H1 (cell line): ENCODE results near the gene SEC24C. TPM values are rescaled to one million over a fixed set of nuclear protein-coding genes. Genes with fewer than 3 reads are reported as not detected.

Experiments used
- CTCF ChIA-PET: fragments of 300-600 bp; sonication (Branson Sonifier 250); formaldehyde crosslinking; loops from one replicate; lab custom pipeline; 2021; ENCODE audit not compliant: partially characterized antibody; lab: Charles Lee
- POLR2A ChIA-PET: fragments of 300-600 bp; sonication (Branson Sonifier 250); formaldehyde crosslinking; loops from one replicate; lab custom pipeline; 2021; ENCODE audit warnings: inconsistent platforms; ENCODE audit not compliant: partially characterized antibody; lab: Charles Lee
- DNase-seq, 2 experiments: peaks; one replicate each; pipeline versions ENCODE4 v3.0.0 to v3.0.0-alpha.2; 2010 to 2022; ENCODE audit warnings: low spot score in 2 of 2, low read depth in 1 of 2, mixed read lengths in 1 of 2
- FAIRE-seq: peaks from 2 replicates; lab custom pipeline; 2011; peaks lifted over from hg19 to GRCh38; lab: Jason Lieb, UNC
- H2AFZ ChIP-seq: 2 replicates; pipeline ENCODE4 v1.8.1; 2012; ENCODE audit warnings: low read length, inconsistent platforms
- H2AK5ac ChIP-seq: 2 replicates; pipeline ENCODE4 v1.6.1; 2013; ENCODE audit warnings: low read depth, low read length
- H2BK120ac ChIP-seq: replicated peaks from 2 replicates; pipeline ENCODE3; 2013; ENCODE audit warnings: low read depth, low read length, inconsistent platforms
- H2BK12ac ChIP-seq: 2 replicates; pipeline ENCODE4 v1.6.1; 2013; ENCODE audit warnings: low read depth, low read length
- H2BK15ac ChIP-seq: 2 replicates; pipeline ENCODE4 v1.6.1; 2013; ENCODE audit warnings: low read length
- H2BK20ac ChIP-seq: 2 replicates; pipeline ENCODE4 v1.6.1; 2013; ENCODE audit warnings: low read length
- H2BK5ac ChIP-seq: 2 replicates; pipeline ENCODE4 v1.6.1; 2013; ENCODE audit warnings: low read depth, low read length
- H3K14ac ChIP-seq: 2 replicates; pipeline ENCODE4 v1.6.1; 2013; ENCODE audit warnings: inconsistent platforms; ENCODE audit not compliant: insufficient read length
- H3K18ac ChIP-seq: 2 replicates; pipeline ENCODE4 v1.6.1; 2013; ENCODE audit warnings: low read length; ENCODE audit errors: extremely low read depth
- H3K23ac ChIP-seq: 2 replicates; pipeline ENCODE4 v1.6.1; 2013; ENCODE audit warnings: inconsistent platforms; ENCODE audit not compliant: insufficient read length
- H3K23me2 ChIP-seq: 2 replicates; pipeline ENCODE4 v1.6.1; 2013; ENCODE audit warnings: low read depth, low read length
- H3K27ac ChIP-seq: 2 replicates; pipeline ENCODE4 v1.6.1; 2011; ENCODE audit warnings: low read depth, low read length, inconsistent platforms
- H3K27me3 ChIP-seq, 4 experiments: replicated peaks in 1 of 4; 1 replicate in 1 of 4; 2 replicates in 3 of 4; pipeline versions ENCODE4 v1.6.1 to v1.8.1; 2011 to 2013; ENCODE audit warnings: low read length in 3 of 4, mild to moderate bottlenecking in 3 of 4, inconsistent platforms in 2 of 4, mixed read lengths in 2 of 4, moderate library complexity in 1 of 4; ENCODE audit not compliant: control insufficient read depth in 3 of 4, insufficient read depth in 3 of 4; ENCODE audit errors: extremely low read depth in 1 of 4
- H3K36me3 ChIP-seq, 4 experiments: 2 replicates each; pipeline versions ENCODE4 v1.6.1 to v1.8.1; 2011 to 2013; ENCODE audit warnings: mild to moderate bottlenecking in 4 of 4, low read length in 3 of 4, moderate library complexity in 2 of 4, control low read depth in 1 of 4, inconsistent platforms in 1 of 4; ENCODE audit not compliant: insufficient read depth in 4 of 4, control insufficient read depth in 2 of 4
- H3K4ac ChIP-seq: replicated peaks from 2 replicates; pipeline ENCODE3; 2013; ENCODE audit warnings: low read length, low read depth, mixed read lengths, inconsistent platforms; ENCODE audit not compliant: insufficient read length
- H3K4me1 ChIP-seq, 4 experiments: replicated peaks in 1 of 4; 1 replicate in 1 of 4; 2 replicates in 3 of 4; pipeline versions ENCODE4 v1.6.1 to v1.8.1; 2011 to 2013; ENCODE audit warnings: low read length in 3 of 4, inconsistent platforms in 2 of 4, mixed read lengths in 1 of 4; ENCODE audit not compliant: insufficient read depth in 4 of 4, control insufficient read depth in 3 of 4
- H3K4me2 ChIP-seq, 2 experiments: 2 replicates each; pipeline versions ENCODE4 v1.6.1 to v1.8.1; 2011 to 2013; ENCODE audit warnings: low read depth in 2 of 2, low read length in 2 of 2, control low read depth in 1 of 2, inconsistent platforms in 1 of 2, mild to moderate bottlenecking in 1 of 2; ENCODE audit not compliant: insufficient read depth in 1 of 2
- H3K4me3 ChIP-seq, 4 experiments: fragments of 200-600, 300-600 bp in 1 of 4; sonication (generic), shearing (Covaris generic), sonication (Bioruptor Twin) in 1 of 4; 2 replicates each; pipeline versions ENCODE4 v1.5.1 to v1.8.1; 2011 to 2016; ENCODE audit warnings: low read length in 4 of 4, low read depth in 3 of 4, control low read depth in 2 of 4, inconsistent platforms in 2 of 4, mild to moderate bottlenecking in 2 of 4, mixed read lengths in 1 of 4, moderate library complexity in 1 of 4; ENCODE audit not compliant: insufficient read depth in 2 of 4; ENCODE audit errors: extremely low read depth in 1 of 4
- H3K56ac ChIP-seq: replicated peaks from 2 replicates; pipeline ENCODE3; 2013; ENCODE audit warnings: low read depth, mild to moderate bottlenecking, mixed read lengths, low read length, inconsistent platforms; ENCODE audit not compliant: insufficient read length
- H3K79me1 ChIP-seq: 2 replicates; pipeline ENCODE4 v1.6.1; 2013; ENCODE audit warnings: low read depth, low read length, control low read depth
- H3K79me2 ChIP-seq, 2 experiments: 2 replicates each; pipeline versions ENCODE4 v1.6.1 to v1.8.1; 2012 to 2013; ENCODE audit warnings: low read length in 2 of 2, mild to moderate bottlenecking in 2 of 2, inconsistent platforms in 1 of 2; ENCODE audit not compliant: insufficient read depth in 2 of 2, control insufficient read depth in 1 of 2
- H3K9ac ChIP-seq, 4 experiments: replicated peaks in 1 of 4; 1 replicate in 1 of 4; 2 replicates in 3 of 4; pipeline versions ENCODE4 v1.6.1 to v1.8.1; 2011 to 2013; ENCODE audit warnings: low read depth in 3 of 4, low read length in 3 of 4, control low read depth in 2 of 4, mild to moderate bottlenecking in 2 of 4, moderate library complexity in 2 of 4, inconsistent platforms in 1 of 4; ENCODE audit errors: extremely low read depth in 1 of 4
- H3K9me3 ChIP-seq, 2 experiments: 2 replicates each; pipeline versions ENCODE4 v1.6.1 to v1.8.1; 2012 to 2013; ENCODE audit warnings: mild to moderate bottlenecking in 2 of 2, moderate library complexity in 2 of 2, control low read depth in 1 of 2, inconsistent platforms in 1 of 2, low read depth in 1 of 2, low read length in 1 of 2, mixed read lengths in 1 of 2; ENCODE audit not compliant: insufficient read depth in 2 of 2
- H4K20me1 ChIP-seq, 2 experiments: replicated peaks in 1 of 2; 2 replicates each; pipeline versions ENCODE3 to v1.8.1; 2011 to 2013; ENCODE audit warnings: inconsistent platforms in 2 of 2, low read length in 2 of 2, mild to moderate bottlenecking in 1 of 2; ENCODE audit not compliant: insufficient read depth in 2 of 2, control insufficient read depth in 1 of 2
- H4K5ac ChIP-seq: 2 replicates; pipeline ENCODE4 v1.6.1; 2013; ENCODE audit warnings: low read length, low read depth, mixed read lengths, inconsistent platforms; ENCODE audit not compliant: insufficient read length
- H4K8ac ChIP-seq: 2 replicates; pipeline ENCODE4 v1.8.0; 2013; ENCODE audit warnings: mild to moderate bottlenecking, moderate library complexity, low read length, inconsistent platforms; ENCODE audit not compliant: insufficient read depth; ENCODE audit errors: extremely low read depth
- H4K91ac ChIP-seq: replicated peaks from 2 replicates; pipeline ENCODE3; 2013; ENCODE audit warnings: low read length, mixed read lengths, inconsistent platforms; ENCODE audit not compliant: insufficient read length
- ATF3 ChIP-seq: IDR thresholded peaks from 2 replicates; pipeline ENCODE4 v1.6.1; 2011; ENCODE audit warnings: low read depth, mild to moderate bottlenecking, low read length; ENCODE audit not compliant: insufficient read depth
- E2F6 ChIP-seq: IDR thresholded peaks from 2 replicates; pipeline ENCODE4 v1.6.1; 2012; ENCODE audit warnings: inconsistent platforms
- EP300 ChIP-seq, 2 experiments: IDR thresholded peaks; 1 replicate in 1 of 2; 2 replicates in 1 of 2; pipeline ENCODE4 v1.6.1; 2011 to 2012; ENCODE audit warnings: low read depth in 2 of 2, low read length in 2 of 2, mild to moderate bottlenecking in 2 of 2, borderline replicate concordance in 1 of 2, inconsistent platforms in 1 of 2, moderate library complexity in 1 of 2
- FOSL1 ChIP-seq: IDR thresholded peaks from 2 replicates; pipeline ENCODE4 v1.6.1; 2011; ENCODE audit warnings: mild to moderate bottlenecking, low read depth, low read length, moderate library complexity; ENCODE audit not compliant: insufficient read depth
- HDAC2 ChIP-seq, 2 experiments: fragments of 300-600 bp in 1 of 2; sonication (generic) in 1 of 2; IDR thresholded peaks; 2 replicates each; pipeline ENCODE4 v1.6.1; 2011 to 2012; ENCODE audit warnings: low read depth in 2 of 2, low read length in 2 of 2, mild to moderate bottlenecking in 2 of 2, moderate library complexity in 2 of 2, borderline replicate concordance in 1 of 2, inconsistent platforms in 1 of 2
- POLR2A ChIP-seq, 2 experiments: IDR thresholded peaks; 1 replicate in 1 of 2; 2 replicates in 1 of 2; pipeline ENCODE4 v1.6.1; 2011; ENCODE audit warnings: low read depth in 2 of 2, low read length in 2 of 2, mild to moderate bottlenecking in 2 of 2; ENCODE audit errors: control extremely low read depth in 1 of 2
- TAF7 ChIP-seq: optimal IDR thresholded peaks from 2 replicates; pipeline ENCODE3; 2011; ENCODE audit warnings: low read depth, mild to moderate bottlenecking, inconsistent platforms, low read length, moderate library complexity, borderline replicate concordance
- WGBS, 2 experiments: shearing (Covaris generic) in 1 of 2; methylation state at CpG; one replicate each; pipeline versions ENCODE4 v1.1.6 to v1.1.7; 2013 to 2015; ENCODE audit warnings: low lambda C conversion rate in 2 of 2, mixed read lengths in 2 of 2, inconsistent platforms in 1 of 2, low coverage in 1 of 2, missing lambda C conversion rate in 1 of 2; ENCODE audit not compliant: insufficient replicate concordance in 2 of 2, insufficient coverage in 1 of 2, insufficient read length in 1 of 2; ENCODE audit errors: extremely low coverage in 1 of 2, missing lambda C conversion rate in 1 of 2; 5-methylcytosine and 5-hydroxymethylcytosine counted together
- polyA plus RNA-seq, 7 experiments: library from polyadenylated mRNA; depleted of rRNA in 3 of 7; stranded (reverse) in 5 of 7; unstranded in 2 of 7; fragments of >200 nt in 5 of 7; fragments of 200-250 nt in 2 of 7; gene quantifications; 1 replicate in 5 of 7; 2 replicates in 1 of 7; 4 replicates in 1 of 7; pipeline versions ENCODE4 v1.2.1 to v1.2.3, GENCODE V29; 2011 to 2013; ENCODE audit warnings: missing spikeins in 2 of 7, mixed read lengths in 2 of 7
- total RNA-seq: library from RNA; stranded (reverse); fragmentation: NEBNext Ultra II Directional; extraction: Animal tissue kit (Norgen Biotek cat#: 25700); gene quantifications from 2 replicates; pipeline ENCODE4 v1.2.1, GENCODE V29; 2021
- TF ChIP-seq, protein P1 (sequence below): IDR thresholded peaks from 2 replicates; pipeline ENCODE4 v1.6.1; 2011; ENCODE audit warnings: low read length, improper control_type of control experiment

The SEC24C gene
- total and polyA plus RNA-seq, 2 of the 8 experiments (the other 6 are each of a cell fraction or from before 2014, with no cell fraction given), result 63.2 to 67.4 TPM

- Histone ChIP-seq H2BK5ac (peak overlapping the region; percentile 8; the same call in 1 of the 2 replicates), H3K23ac (no peak overlapping the region), H2BK120ac (no peak overlapping the region), H3K9ac (no peak overlapping the region), H2AK5ac (no peak overlapping the region), H3K4me1 (no peaks in the 10 kb centered on the region), H3K4ac (no peak overlapping the region), H3K27ac (no peak overlapping the region), H3K18ac (no peak overlapping the region), H4K91ac (no peak overlapping the region), H3K23me2 (0 out of 2 replicates have a peak, but pooled peaks cover 2% of the 10 kb centered on the region), H3K79me2 (peaks cover 0 to 12% of the 10 kb centered on the region in 2 experiments; a peak in 1 of 4 replicates), H3K27me3 (no peaks in the 10 kb centered on the region), H2AFZ (no peak overlapping the region), H3K14ac (no peak overlapping the region), H4K5ac (no peak overlapping the region), H3K36me3 (peaks cover 0 to 17% (median 8%) of the 10 kb centered on the region in 4 experiments; a peak in 5 of 8 replicates), H4K8ac (no peak overlapping the region), H3K4me3 (peak overlapping the region in 2 of 4 experiments; percentile 96 to 98; a peak in 3 of 8 replicates), H2BK20ac (no peak overlapping the region), H3K79me1 (peaks cover 4% of the 10 kb centered on the region; the same call in 1 of the 2 replicates), H3K9me3 (no peaks in the 10 kb centered on the region), H3K4me2 (peak overlapping the region in 1 of 2 experiments; percentile 66; a peak in 1 of 4 replicates), H2BK12ac (no peak overlapping the region), H3K56ac (no peak overlapping the region), H4K20me1 (no peaks in the 10 kb centered on the region), H2BK15ac (no peak overlapping the region)
- FAIRE-seq (no peak), DNase-seq (no peak)
- WGBS, 2 experiments, result 95% methylated on average over 34 of the region's 42 CpGs; no CpG with 5 or more reads in 1 of the 2 experiments
- CTCF ChIA-PET, result interaction anchor here (0.7 to 1.6 kb wide), 5 partner anchors 11 to 287 kb away, joined by 3 to 5 read pairs (median 3); a partner anchor contains a TSS
- TF ChIP-seq FOSL1, result no peak
- TF ChIP-seq, protein P1, sequence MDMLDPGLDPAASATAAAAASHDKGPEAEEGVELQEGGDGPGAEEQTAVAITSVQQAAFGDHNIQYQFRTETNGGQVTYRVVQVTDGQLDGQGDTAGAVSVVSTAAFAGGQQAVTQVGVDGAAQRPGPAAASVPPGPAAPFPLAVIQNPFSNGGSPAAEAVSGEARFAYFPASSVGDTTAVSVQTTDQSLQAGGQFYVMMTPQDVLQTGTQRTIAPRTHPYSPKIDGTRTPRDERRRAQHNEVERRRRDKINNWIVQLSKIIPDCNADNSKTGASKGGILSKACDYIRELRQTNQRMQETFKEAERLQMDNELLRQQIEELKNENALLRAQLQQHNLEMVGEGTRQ, result no peak
- TF ChIP-seq POLR2A (IDR thresholded peaks at IDR 0.05; ENCODE audit: control extremely low read depth in 1 of 2, low read depth in 2 of 2, low read length in 2 of 2), result no peak
- no peak for TF ChIP-seq EP300 (IDR thresholded peaks at IDR 0.05; ENCODE audit: borderline replicate concordance in 1 of 2, low read depth in 2 of 2, low read length in 2 of 2)
- no peak for TF ChIP-seq TAF7
- no peak for TF ChIP-seq E2F6
- TF ChIP-seq HDAC2 (IDR thresholded peaks at IDR 0.05; ENCODE audit: borderline replicate concordance in 1 of 2, low read depth in 2 of 2, low read length in 2 of 2), result no peak
- no peak for TF ChIP-seq ATF3
- POLR2A ChIA-PET, result interaction anchor here (0.6 to 8.3 kb wide), 5 partner anchors 11 to 188 kb away, joined by 3 to 124 read pairs (median 5); partner anchors contain the start of gene SEC24C
These were observed 12.4 kb upstream of the SEC24C start for GRCh38 chr10:73731588-73732375.
